Measurements from ENCODE around the gene CHI3L2.
A peak's percentile ranks its signal among the peaks of the same experiment; 100 is the strongest.

The CHI3L2 gene

DNA sequence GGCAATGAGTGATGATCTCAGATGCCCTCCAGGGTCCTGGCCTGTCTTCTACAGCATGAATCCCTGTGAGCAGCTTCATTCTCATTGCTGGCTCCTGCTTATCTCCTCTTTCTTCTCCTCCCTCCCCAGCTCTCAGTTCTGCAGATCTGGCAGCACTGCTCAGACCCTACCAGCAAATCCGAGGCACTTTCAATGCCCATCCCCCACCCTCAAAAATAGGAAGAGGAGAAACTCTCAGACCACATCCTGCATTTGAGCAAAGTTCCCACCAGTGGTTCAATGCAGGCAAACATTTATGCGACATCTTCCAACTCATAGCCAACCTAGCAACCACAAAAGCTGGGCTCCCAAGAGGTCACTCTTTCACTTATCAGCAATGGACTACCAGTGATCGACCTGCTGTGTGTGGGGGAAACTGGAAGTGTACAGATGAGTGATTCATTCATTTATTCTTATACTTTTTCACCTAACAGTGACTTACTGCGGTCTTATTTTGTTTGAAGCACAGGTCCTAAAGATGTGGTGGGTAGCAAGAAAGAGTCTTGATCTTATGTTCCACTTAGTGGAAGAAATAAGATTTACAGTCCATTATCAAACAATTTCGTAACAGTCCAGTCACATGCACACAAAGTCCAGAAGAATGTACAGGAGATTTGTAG lies 5.8 kb upstream of the CHI3L2 start:
- peak; percentile 54 to 64 for DNase-seq

DNA sequence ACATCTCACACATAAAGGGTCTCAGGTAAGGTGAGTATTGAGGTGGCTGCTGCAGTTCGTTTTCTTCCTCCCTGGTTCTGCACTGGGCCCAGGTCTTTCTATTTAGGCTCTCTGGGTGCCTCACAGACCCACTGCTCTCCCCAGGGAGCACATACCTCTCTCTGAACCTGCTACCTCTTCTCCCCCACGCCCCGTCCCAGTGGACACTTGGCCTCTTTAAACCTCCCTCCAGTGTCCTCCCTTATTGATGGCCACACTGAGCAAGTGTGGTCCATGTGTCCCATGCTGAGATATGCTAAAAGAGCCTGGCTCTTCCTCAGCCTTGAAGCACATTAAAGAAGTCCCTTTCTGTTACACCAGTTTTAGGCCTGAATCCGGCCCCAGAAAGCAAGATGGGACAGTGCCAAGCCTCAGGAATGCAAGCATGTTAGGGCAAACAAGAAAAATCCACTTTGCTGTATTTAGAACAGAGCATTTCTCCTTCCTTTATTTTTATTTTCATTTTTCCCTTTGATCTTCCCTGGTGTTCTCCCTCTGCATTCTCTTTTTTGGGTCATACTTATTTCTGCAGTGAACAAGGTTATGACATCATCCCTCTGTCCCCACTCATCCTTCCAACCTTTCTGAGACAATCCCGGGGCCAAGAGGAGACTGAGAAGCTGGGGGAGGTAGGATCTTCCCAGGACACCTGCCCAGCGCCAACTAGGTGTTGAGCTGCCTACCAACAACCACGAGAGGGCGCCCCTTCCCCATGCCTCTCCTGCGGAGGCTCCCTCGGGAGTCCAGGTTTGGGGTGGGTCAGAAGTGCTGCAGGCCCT lies 5.0 kb upstream of the CHI3L2 start:
- DNase-seq = peak; percentile 83 to 85

- DNase-seq = no peak
Observed at GRCh38 chr1:111223126-111223685, 4.3 kb upstream of the CHI3L2 start.

DNA sequence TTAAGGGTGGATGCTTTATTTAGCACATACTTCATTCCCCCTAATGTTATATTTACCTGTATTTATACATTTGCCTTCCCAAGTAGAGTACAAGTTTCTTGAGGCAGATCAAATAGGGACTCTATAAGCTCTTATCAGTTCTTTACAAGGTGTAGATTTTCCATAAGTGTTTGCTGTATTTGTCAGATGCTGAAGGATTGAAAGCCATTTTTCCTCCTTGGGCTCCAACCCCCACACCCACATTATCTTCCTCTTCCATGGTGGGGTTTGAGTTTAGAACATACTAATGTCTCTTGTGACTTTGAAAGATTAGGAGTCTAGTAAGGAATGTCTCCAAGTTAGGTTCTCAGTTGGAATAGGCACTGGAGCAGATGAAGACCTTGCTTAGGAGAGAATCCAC lies 2.4 kb upstream of the CHI3L2 start:
- no peak for DNase-seq

GRCh38 chr1:111225717-111226400 lies 1.7 kb upstream of the CHI3L2 start:
- DNase-seq = no peak

DNA sequence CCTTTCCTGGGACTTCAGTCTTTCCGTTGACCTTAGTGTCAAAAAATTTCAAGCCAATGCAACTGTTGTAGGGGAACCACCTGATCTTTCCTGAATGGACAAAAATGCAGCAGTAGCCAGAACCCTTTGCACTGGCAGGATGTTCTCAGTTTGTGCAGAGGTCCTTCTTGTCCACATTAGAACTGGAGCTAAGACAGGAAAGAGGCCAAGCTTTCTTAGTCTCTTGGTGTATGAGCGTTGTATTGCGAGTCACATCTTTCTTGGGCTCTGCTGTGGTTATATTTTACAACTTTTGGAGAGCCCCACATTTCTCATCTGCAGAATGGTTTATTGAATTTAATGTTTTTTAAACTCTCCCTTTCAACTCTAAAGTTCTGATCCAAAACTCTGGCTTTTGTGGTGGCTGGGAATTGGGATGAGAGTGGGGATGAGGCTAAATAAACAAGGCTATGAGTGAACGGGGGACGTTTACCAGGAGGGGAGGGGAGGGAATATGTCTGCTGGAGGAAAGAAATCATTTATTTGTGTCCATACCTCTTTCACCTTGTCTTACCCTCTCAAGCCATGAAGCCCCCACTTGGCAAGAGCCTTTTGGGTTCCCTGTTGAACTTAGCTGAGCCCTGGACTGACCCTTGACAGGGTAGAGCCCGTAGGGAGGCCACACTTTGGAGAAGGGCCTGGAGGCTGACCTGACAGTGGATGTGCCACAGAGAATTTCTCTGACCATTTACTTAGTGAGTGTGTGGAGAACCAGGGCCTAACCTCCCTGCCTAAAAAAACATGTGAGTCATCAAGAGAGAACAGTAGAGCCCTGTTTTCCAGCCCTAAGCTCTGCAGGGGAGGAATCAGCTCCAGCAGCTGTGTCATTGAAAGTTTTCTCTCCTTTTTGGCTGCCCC lies 586 bp downstream of the CHI3L2 start:
- no peak for DNase-seq

- no peak for DNase-seq
Observed at GRCh38 chr1:111228748-111229126, 1.2 kb downstream of the CHI3L2 start.

DNA sequence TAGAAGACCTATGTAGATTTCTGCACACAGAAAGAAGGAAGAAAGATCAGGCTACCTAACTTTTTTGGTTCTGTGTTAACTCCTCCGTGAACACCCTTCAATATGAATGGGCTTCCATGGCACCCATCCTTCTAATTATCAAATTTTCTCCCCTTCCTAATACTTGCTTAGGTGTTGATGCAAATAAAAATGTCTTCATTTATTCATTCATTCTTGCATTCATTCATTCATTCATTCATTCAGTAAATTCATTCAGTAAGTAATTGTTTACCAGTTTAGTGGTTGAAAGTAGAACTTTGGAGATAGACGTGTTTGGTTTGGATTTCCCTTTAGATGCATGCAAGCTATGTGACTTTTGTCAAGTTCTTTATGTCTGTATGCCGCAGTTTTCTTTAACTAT lies 4.6 kb downstream of the CHI3L2 start:
- no peak for DNase-seq

- no peak for DNase-seq
Observed at GRCh38 chr1:111234258-111234657, 6.7 kb downstream of the CHI3L2 start.

GRCh38 chr1:111234866-111235265 lies 7.4 kb downstream of the CHI3L2 start:
- no peak for DNase-seq

- no peak for DNase-seq
Observed at GRCh38 chr1:111236379-111236778, 8.9 kb downstream of the CHI3L2 start.

DNA sequence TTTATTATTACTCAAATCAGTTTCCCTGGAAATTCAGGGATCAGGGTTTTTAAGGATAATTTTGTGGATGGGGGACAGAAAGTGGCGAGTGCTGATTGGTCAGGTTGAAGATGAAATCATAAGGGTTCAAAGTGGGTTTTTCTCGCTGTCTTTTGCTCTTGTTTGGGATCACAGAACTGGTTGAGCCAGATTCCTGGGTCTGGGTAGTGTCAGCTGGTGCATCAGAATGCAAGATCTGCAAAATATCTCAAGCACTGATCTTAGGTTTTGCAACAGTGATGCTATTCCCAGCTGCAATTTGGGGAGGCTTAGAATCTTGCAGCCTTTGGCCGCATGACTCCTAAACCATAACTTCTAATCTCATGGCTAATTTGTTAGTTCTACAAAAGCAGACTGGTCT lies 9.3 kb downstream of the CHI3L2 start:
- no peak for DNase-seq

DNA sequence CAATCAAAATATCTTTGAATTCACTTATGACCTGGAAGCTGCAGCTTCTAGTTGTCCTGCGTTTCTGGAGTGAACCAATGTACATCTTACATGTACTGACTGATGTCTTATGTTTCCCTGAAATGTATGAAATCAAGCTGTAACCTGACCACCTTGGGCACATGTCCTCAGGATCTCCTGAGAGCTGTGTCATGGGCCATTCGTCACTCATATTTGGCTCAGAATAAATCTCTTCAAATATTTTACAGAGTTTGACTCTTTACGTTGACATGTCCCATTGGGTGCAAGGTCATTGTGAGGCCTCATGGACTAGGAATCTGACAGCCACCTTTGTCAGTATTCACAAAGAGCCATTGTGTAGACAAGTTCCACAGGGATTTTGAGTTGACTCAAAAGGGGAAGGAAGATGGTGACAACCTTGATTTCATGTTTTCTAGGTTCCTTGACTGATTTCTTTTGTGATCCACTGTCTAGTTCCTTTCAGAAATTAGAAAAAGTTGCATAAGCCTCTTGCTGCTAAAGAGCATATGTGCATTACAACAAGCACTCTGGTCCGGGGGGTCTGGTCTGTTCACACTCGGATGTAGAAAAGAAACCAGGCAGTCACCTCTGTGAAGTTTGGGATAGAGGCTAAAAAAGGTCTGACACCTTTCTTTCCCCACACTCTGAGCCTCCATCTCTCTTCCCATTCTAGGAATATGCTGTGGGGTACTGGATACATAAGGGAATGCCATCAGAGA lies 10.7 kb downstream of the CHI3L2 start:
- DNase-seq = no peak

GRCh38 chr1:111241797-111242196 lies 14.3 kb downstream of the CHI3L2 start:
- DNase-seq = no peak

GRCh38 chr1:111242805-111243523 lies 15.5 kb downstream of the CHI3L2 start:
- no peak for DNase-seq

- no peak for DNase-seq
Observed at GRCh38 chr1:111247125-111247838, 19.8 kb downstream of the CHI3L2 start.

- DNase-seq = no peak
Observed at GRCh38 chr1:111249960-111250359, 22.4 kb downstream of the CHI3L2 start.

GRCh38 chr1:111251570-111251969 lies 24.1 kb downstream of the CHI3L2 start:
- no peak for DNase-seq

DNA sequence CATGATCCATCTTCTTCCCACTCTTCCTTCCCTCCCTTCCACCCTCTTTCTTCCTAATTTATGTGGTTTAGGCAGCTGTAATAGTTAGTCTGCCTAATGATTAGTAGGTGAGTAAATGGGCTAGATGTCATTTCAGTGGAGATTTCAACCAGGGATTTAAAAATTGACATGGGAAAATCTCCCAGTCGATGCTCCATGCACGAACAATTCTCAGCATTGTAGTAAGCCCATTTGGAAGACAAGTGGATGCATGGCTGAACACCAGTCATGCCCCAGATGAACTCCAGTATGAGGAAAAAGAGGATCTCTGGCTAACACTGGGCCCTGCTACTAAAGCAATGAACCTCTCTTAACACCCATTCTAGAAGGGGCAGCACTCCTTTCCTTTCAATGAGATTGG lies 25.3 kb downstream of the CHI3L2 start:
- no peak for DNase-seq

GRCh38 chr1:111253876-111254275 lies 26.4 kb downstream of the CHI3L2 start:
- DNase-seq = no peak

Data from stimulated activated CD4-positive, alpha-beta T cell treated with anti-CD3 and anti-CD28 coated beads, Interleukin-2, amount 100 ng/mL, for 24 hours (primary cell).